ENCODE results near the gene CES3. TPM values are rescaled to one million over a fixed set of nuclear protein-coding genes. Genes with fewer than 3 reads are reported as not detected.
"Not testable (repeated sequence)": the region's sequence is repeated elsewhere in the genome, so short reads cannot be mapped to it uniquely, and the experiment has no call there.

The CES3 gene
- total RNA-seq, 3 donors from 2014 or later: 86.5 to 264 (median 199) TPM

- no peak for DNase-seq
- Histone ChIP-seq H3K36me3 (ENCODE audit: low read depth) (no peaks in the 10 kb centered on the region), H3K4me1 (ENCODE audit: low read depth) (no peaks in the 10 kb centered on the region), H3K9me3 (no peaks in the 10 kb centered on the region), H3K4me3 (no peak overlapping the region)
- TF ChIP-seq, protein P1, sequence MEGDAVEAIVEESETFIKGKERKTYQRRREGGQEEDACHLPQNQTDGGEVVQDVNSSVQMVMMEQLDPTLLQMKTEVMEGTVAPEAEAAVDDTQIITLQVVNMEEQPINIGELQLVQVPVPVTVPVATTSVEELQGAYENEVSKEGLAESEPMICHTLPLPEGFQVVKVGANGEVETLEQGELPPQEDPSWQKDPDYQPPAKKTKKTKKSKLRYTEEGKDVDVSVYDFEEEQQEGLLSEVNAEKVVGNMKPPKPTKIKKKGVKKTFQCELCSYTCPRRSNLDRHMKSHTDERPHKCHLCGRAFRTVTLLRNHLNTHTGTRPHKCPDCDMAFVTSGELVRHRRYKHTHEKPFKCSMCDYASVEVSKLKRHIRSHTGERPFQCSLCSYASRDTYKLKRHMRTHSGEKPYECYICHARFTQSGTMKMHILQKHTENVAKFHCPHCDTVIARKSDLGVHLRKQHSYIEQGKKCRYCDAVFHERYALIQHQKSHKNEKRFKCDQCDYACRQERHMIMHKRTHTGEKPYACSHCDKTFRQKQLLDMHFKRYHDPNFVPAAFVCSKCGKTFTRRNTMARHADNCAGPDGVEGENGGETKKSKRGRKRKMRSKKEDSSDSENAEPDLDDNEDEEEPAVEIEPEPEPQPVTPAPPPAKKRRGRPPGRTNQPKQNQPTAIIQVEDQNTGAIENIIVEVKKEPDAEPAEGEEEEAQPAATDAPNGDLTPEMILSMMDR (IDR thresholded peaks at IDR 0.05): no peak
- ATAC-seq: no peak
- intact Hi-C loops (cut with DNase I, micrococcal nuclease): no loop called here
Measured at GRCh38 chr16:66984892-66985311, 23.8 kb downstream of the CES3 start.

DNA sequence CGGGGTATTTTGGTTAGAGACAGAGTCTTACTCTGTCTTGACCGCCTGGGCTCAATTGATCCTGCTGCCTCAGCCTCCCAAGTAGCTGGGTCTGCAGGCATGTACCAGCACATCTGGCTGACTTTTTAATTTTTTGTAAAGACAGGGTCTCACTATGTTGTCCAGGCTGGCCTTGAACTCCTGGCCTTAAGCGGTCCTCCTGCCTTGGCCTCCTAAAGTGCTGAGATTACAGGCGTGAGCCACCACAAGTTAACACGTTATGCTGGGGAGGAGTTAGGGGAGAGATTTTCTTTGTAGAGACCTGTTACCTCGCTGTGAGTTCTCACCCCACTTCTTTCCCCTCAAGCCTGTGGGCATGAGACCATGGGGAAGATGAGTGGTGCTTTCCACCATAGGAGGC, 25.5 kb downstream of the CES3 start:
- intact Hi-C loops (cut with DNase I, micrococcal nuclease): no loop called here
- Histone ChIP-seq H3K4me1 (ENCODE audit: low read depth) (no peaks in the 10 kb centered on the region), H3K9me3 (no peaks in the 10 kb centered on the region), H3K36me3 (ENCODE audit: low read depth) (no peaks in the 10 kb centered on the region), H3K4me3 (no peak overlapping the region)
- DNase-seq (no peak), ATAC-seq (no peak)
- TF ChIP-seq, protein P1 (IDR thresholded peaks at IDR 0.05): no peak

GRCh38 chr16:66988197-66988788, 27.2 kb downstream of the CES3 start, which contains the start of gene CES4A:
CES4A (plus strand) TSS chr16:66988589; CDS start chr16:66988773, 184 bp downstream.
- TF ChIP-seq, protein P1 (IDR thresholded peaks at IDR 0.05): no peak
- ATAC-seq (peak; percentile 27), DNase-seq (no peak)
- Histone ChIP-seq H3K9me3 (no peaks in the 10 kb centered on the region), H3K4me1 (ENCODE audit: low read depth) (no peaks in the 10 kb centered on the region), H3K4me3 (no peak within 1 kb of the TSS), H3K36me3 (ENCODE audit: low read depth) (no peaks in the 10 kb centered on the region)
- intact Hi-C loops (cut with DNase I, micrococcal nuclease): no loop called here

- Histone ChIP-seq H3K9me3 (no peaks in the 10 kb centered on the region), H3K4me1 (ENCODE audit: low read depth) (no peaks in the 10 kb centered on the region), H3K4me3 (no peak overlapping the region), H3K36me3 (ENCODE audit: low read depth) (no peaks in the 10 kb centered on the region)
- no peak for DNase-seq
- TF ChIP-seq, protein P1 (IDR thresholded peaks at IDR 0.05): no peak
- intact Hi-C loops (cut with DNase I, micrococcal nuclease): no loop called here
- no peak for ATAC-seq
Measured at GRCh38 chr16:66991545-66992077, 30.5 kb downstream of the CES3 start.

DNA sequence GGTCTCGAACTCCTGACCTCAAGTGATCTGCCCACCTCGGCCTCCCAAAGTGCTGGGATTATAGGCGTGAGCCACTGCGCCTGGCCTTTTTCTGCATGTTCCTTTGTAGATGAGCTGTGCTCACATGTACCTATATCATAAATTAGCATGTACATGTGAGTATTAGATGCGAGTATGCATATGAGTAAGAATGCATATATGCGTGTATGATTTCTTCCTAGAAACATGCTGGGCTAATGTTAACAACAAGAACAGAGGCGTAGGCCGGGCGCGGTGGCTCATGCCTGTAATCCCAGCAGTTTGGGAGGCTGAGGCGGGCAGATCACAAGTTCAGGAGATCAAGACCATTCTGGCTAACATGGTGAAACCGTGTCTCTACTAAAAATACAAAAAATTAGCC, 32.5 kb downstream of the CES3 start:
- DNase-seq; intact Hi-C loops (cut with DNase I, micrococcal nuclease); H3K4me1 ChIP-seq (ENCODE audit: low read depth); H3K36me3 ChIP-seq (ENCODE audit: low read depth); H3K4me3 ChIP-seq; ATAC-seq; H3K9me3 ChIP-seq: not testable (repeated sequence)

DNA sequence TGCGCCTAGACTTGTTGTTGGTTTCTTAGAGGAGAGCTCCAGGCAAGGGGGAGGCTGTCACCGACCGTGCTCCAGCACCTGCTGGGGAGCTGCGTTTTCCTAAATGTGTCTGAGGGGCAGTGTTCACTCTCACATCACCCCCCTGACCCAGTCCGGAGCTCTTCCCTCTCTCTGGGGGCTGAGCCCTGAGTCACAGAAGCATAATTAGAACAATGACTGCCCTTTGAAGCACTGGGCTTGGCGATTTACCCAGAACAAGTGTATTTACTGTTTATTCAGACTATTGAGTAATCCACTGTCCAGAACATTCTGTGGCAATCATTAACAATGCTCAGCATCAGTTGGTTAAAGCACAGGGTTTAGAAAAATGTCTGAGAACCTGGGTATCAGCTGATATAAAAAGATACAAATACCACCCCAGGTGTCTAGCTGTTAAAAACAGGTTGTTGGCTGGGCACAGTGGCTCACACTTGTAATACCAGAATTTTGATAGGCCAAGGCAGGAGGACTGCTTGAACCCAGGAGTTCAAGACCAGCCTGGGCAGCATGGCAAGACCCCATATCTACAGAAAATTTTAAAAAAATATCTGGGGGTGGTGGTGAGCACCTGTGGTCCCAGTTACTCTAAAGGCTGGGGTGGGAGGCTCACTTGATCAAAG, 35.4 kb downstream of the CES3 start:
- TF ChIP-seq, protein P1 (IDR thresholded peaks at IDR 0.05): no peak
- intact Hi-C loops (cut with DNase I, micrococcal nuclease): no loop called here
- ATAC-seq (peak; percentile 68), DNase-seq (no peak)
- H3K36me3 ChIP-seq (ENCODE audit: low read depth): no peaks in the 10 kb centered on the region
- no peak overlapping the region for H3K4me3 ChIP-seq
- no peaks in the 10 kb centered on the region for H3K9me3 ChIP-seq
- H3K4me1 ChIP-seq (ENCODE audit: low read depth): peaks cover 11% of the 10 kb centered on the region
